ENCODE measurements around the gene UNC13C. TPM values are rescaled to one million over a fixed set of nuclear protein-coding genes. Genes with fewer than 3 reads are reported as not detected.

The UNC13C gene
- total and polyA plus RNA-seq, 8 donors: 0.03 to 6.4 (median 2.3) TPM; not detected in 3

DNA sequence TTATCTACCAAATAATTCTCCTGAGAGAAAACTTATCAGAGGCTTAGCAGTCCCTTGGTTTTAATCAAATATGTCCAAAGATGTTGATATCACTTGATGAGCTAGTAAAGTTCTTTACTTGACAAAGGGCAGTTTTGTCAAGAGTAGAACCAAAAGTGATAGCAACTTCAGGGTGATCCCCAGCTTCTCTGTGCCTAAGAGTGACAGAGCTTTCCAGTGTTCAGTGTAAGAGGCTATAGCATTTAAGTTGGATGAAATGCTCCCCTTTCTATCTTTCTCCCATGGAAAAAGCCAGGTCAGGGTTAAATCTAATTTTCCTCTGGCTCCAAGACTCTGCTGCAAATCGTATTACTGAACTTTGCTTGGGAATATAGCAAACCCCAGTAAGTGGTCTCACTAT is 120.8 kb downstream of the UNC13C start:
- Histone ChIP-seq H3K36me3 (no peaks in the 10 kb centered on the region), H3K4me1 (no peaks in the 10 kb centered on the region), H3K27me3 (no peaks in the 10 kb centered on the region), H3K9me3 (no peaks in the 10 kb centered on the region), H3K4me3 (no peak overlapping the region), H3K27ac (no peak overlapping the region)
- no peak for DNase-seq
- TF ChIP-seq POLR2A (IDR thresholded peaks at IDR 0.05): no peak
- TF ChIP-seq EP300 (IDR thresholded peaks at IDR 0.05): no peak
- TF ChIP-seq POLR2AphosphoS5 (IDR thresholded peaks at IDR 0.05): no peak
- TF ChIP-seq, protein P1, sequence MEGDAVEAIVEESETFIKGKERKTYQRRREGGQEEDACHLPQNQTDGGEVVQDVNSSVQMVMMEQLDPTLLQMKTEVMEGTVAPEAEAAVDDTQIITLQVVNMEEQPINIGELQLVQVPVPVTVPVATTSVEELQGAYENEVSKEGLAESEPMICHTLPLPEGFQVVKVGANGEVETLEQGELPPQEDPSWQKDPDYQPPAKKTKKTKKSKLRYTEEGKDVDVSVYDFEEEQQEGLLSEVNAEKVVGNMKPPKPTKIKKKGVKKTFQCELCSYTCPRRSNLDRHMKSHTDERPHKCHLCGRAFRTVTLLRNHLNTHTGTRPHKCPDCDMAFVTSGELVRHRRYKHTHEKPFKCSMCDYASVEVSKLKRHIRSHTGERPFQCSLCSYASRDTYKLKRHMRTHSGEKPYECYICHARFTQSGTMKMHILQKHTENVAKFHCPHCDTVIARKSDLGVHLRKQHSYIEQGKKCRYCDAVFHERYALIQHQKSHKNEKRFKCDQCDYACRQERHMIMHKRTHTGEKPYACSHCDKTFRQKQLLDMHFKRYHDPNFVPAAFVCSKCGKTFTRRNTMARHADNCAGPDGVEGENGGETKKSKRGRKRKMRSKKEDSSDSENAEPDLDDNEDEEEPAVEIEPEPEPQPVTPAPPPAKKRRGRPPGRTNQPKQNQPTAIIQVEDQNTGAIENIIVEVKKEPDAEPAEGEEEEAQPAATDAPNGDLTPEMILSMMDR (IDR thresholded peaks at IDR 0.05): no peak
- WGBS, 5 donors: 36 to 57% (median 44%) methylated on average over 1 of the region's 1 CpG
- intact Hi-C loops (cut with DNase I; ENCODE audit: low total_unique reads): no loop called here

DNA sequence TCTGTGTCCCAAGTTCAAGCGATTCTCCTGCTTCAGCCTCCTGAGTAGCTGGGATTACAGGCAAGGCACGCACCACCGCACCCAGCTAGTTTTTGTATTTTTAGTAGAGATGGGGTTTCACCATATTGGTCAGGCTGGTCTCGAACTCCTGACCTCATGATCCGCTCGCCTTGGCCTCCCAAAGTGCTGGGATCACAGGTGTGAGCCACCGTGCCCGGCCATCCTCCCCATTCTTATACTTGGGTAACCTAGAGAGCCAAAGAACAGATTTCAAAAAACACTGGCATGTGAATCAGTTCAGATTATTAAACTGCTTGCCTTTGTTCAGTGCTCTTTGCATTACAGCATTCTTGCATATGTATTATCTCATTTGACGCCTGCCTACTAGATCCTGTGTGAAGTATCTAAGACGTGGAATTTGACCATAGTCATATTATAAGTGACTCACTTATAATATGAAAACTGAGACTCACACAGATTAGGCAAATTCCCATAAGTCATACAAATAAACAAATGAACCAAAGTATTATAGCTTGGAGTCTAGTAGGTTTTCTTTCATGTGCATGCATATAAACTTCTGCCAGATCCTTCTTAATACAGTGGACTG is 123.5 kb downstream of the UNC13C start:
- no peak for DNase-seq
- TF ChIP-seq POLR2A (IDR thresholded peaks at IDR 0.05) (no peak), POLR2AphosphoS5 (IDR thresholded peaks at IDR 0.05) (no peak), EP300 (IDR thresholded peaks at IDR 0.05) (no peak)
- TF ChIP-seq, protein P1 (IDR thresholded peaks at IDR 0.05): no peak
- H3K36me3 ChIP-seq: no peaks in the 10 kb centered on the region
- H3K4me1 ChIP-seq: no peaks in the 10 kb centered on the region
- no peaks in the 10 kb centered on the region for H3K9me3 ChIP-seq
- H3K27me3 ChIP-seq: no peaks in the 10 kb centered on the region
- H3K4me3 ChIP-seq: no peak overlapping the region
- intact Hi-C loops (cut with DNase I; ENCODE audit: low total_unique reads): no loop called here
- 71 to 77% (median 75%) methylated on average over 10 of the region's 10 CpGs for WGBS, 5 donors
- no peak overlapping the region for H3K27ac ChIP-seq

DNA sequence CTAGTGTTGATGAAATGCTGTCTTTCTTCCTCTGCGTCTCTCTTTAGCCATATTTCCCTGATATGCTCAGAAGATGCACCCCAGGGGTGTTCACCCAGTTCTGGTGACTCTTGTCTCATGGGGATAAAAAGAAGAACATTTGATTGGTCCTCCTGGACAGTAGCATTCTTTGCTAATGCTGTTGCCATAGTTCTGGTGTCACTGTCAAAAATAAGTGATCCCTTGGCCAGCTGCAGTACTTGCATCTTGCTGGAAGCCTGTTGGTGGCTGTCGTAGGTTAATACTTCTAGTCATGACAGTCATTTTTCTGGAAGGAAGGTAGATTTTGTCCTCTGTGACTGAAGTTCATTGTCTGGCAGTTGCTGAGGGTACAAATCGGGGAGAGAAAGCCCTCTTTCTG is 124.5 kb downstream of the UNC13C start:
- H3K36me3 ChIP-seq: no peaks in the 10 kb centered on the region
- no peak for DNase-seq
- no peaks in the 10 kb centered on the region for H3K27me3 ChIP-seq
- H3K27ac ChIP-seq: no peak overlapping the region
- no peak overlapping the region for H3K4me3 ChIP-seq
- WGBS, 5 donors: 48 to 84% (median 73%) methylated on average over 3 of the region's 3 CpGs
- intact Hi-C loops (cut with DNase I; ENCODE audit: low total_unique reads): no loop called here
- TF ChIP-seq POLR2A (IDR thresholded peaks at IDR 0.05): no peak
- TF ChIP-seq, protein P1 (IDR thresholded peaks at IDR 0.05): no peak
- no peaks in the 10 kb centered on the region for H3K9me3 ChIP-seq
- no peaks in the 10 kb centered on the region for H3K4me1 ChIP-seq

DNA sequence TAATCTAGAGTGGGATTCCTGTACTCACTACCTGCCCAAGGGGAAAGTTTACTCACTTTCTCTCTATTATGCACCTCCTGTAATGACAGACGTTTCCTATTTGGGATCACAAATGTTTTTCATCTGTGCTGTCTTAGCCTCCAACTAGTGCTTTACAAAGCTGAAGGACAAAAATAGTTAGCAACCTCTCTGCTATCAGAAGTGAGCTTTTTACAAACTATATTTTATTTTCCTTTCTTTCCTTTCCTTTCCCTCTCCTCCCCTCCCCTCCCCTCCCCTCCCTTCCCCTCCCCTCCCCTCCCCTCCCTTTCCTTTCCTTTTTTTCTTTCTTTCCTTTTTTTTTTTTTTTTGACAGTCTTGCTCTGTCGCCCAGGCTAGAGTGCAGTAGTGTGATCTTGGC is 130.8 kb downstream of the UNC13C start:
- Histone ChIP-seq H3K4me1 (no peaks in the 10 kb centered on the region), H3K27me3 (no peaks in the 10 kb centered on the region), H3K36me3 (no peaks in the 10 kb centered on the region), H3K27ac (no peak overlapping the region), H3K4me3 (no peak overlapping the region), H3K9me3 (no peaks in the 10 kb centered on the region)
- no peak for TF ChIP-seq EP300 (IDR thresholded peaks at IDR 0.05)
- no peak for TF ChIP-seq POLR2AphosphoS5 (IDR thresholded peaks at IDR 0.05)
- TF ChIP-seq, protein P1 (IDR thresholded peaks at IDR 0.05): no peak
- TF ChIP-seq POLR2A (IDR thresholded peaks at IDR 0.05): no peak
- intact Hi-C loops (cut with DNase I; ENCODE audit: low total_unique reads): no loop called here
- WGBS, 5 donors: 58 to 83% (median 71%) methylated on average over 2 of the region's 2 CpGs
- DNase-seq: no peak
